Measurements from ENCODE around the gene ATP6V0C.

DNA sequence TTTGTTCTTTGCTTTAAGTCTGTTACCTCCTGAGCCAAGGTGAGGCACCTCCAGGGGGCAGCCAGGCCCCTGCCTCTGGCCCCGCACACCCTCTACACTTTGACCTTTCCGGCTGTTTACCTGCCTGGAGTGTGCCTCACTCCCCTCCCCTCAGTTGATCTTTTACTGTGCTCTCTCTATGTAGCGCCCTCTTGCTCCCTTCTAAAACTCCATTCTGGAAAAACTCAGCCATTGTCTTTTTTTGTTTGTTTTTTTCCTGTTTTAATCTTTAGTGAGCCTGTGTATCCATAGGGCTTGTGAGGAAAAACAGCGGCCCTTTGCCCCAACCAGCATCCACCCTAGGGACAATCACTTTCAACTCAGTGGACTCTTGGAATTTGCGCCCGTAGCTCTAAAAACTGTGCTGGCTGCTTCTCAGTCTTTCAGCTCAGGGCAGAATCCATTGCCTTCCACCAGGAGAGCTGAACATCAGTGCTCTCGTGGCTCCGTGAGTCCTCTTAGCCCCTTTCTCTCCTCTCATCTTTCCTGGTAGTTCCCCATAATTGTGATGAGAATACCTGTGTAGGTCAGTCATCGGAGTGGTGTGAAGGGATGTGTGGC is 10.7 kb downstream of the ATP6V0C start:
- TF ChIP-seq CTCF (IDR thresholded peaks at IDR 0.05) (no peak), POLR2A (IDR thresholded peaks at IDR 0.05) (no peak)

Measured in breast epithelium (tissue), 3 donors.